GM12892 (cell line): ENCODE measurements around the gene TBC1D22A.

ENCODE experiments used
- POLR2A ChIP-seq: IDR thresholded peaks from 2 replicates; pipeline ENCODE4 v1.6.1; 2011; ENCODE audit warnings: low read depth, low read length, control low read depth
- TAF1 ChIP-seq: IDR thresholded peaks from 2 replicates; pipeline ENCODE4 v1.6.1; 2011; ENCODE audit warnings: low read depth, mild to moderate bottlenecking, control low read depth, low read length, borderline replicate concordance

GRCh38 chr22:46749682-46750529 is 12.5 kb upstream of the TBC1D22A start:
- TF ChIP-seq POLR2A (no peak), TAF1 (no peak)
